GM23338 (cell line): ENCODE results near the gene P4HTM. TPM values are rescaled to one million over a fixed set of nuclear protein-coding genes. Genes with fewer than 3 reads are reported as not detected.

Source experiments
- ATAC-seq: fragments of 200-7000 bp; cut with Tn5 transposase; 3 replicates; pipeline ENCODE4 v1.9.1; 2020
- DNase-seq: peaks from one replicate; pipeline ENCODE4 v3.0.0-alpha.2; 2015; ENCODE audit warnings: low spot score
- H2AFZ ChIP-seq: fragments of 200-600 bp; sonication (generic); 2 replicates; pipeline ENCODE4 v1.8.0; 2016; ENCODE audit warnings: antibody characterized with exemption, mild to moderate bottlenecking, moderate library complexity
- H3F3A ChIP-seq: fragments of 200-600 bp; sonication (generic); replicated peaks from 2 replicates; pipeline ENCODE4 v1.8.0; 2017; ENCODE audit warnings: antibody characterized with exemption, mixed run types, low read depth
- H3K27ac ChIP-seq: fragments of 200-600 bp; sonication (generic); 2 replicates; pipeline ENCODE4 v1.6.1; 2016; ENCODE audit warnings: low read depth
- H3K27me3 ChIP-seq: fragments of 200-600 bp; sonication (generic); 2 replicates; pipeline ENCODE4 v1.8.0; 2016; ENCODE audit warnings: mild to moderate bottlenecking, mixed run types, moderate library complexity; ENCODE audit not compliant: insufficient read depth
- H3K36me3 ChIP-seq: fragments of 200-600 bp; sonication (generic); 2 replicates; pipeline ENCODE4 v1.8.0; 2016; ENCODE audit warnings: mild to moderate bottlenecking; ENCODE audit not compliant: insufficient read depth
- H3K4me1 ChIP-seq: fragments of 200-600 bp; sonication (generic); 2 replicates; pipeline ENCODE4 v1.8.0; 2016; ENCODE audit warnings: mild to moderate bottlenecking, moderate library complexity; ENCODE audit not compliant: insufficient read depth
- H3K4me2 ChIP-seq: fragments of 200-600 bp; sonication (generic); 2 replicates; pipeline ENCODE4 v1.7.1; 2017; ENCODE audit warnings: mixed run types
- H3K4me3 ChIP-seq: fragments of 200-600 bp; sonication (generic); 2 replicates; pipeline ENCODE4 v1.6.1; 2016; ENCODE audit warnings: mixed run types
- H3K79me2 ChIP-seq: fragments of 200-600 bp; sonication (generic); replicated peaks from 2 replicates; pipeline ENCODE4 v1.8.0; 2017; ENCODE audit warnings: mild to moderate bottlenecking; ENCODE audit not compliant: insufficient read depth
- H3K9me2 ChIP-seq: fragments of 200-600 bp; sonication (generic); 2 replicates; pipeline ENCODE4 v1.8.0; 2017; ENCODE audit not compliant: insufficient read depth
- H4K20me1 ChIP-seq: fragments of 200-600 bp; sonication (generic); replicated peaks from 2 replicates; pipeline ENCODE4 v1.8.0; 2017; ENCODE audit warnings: mild to moderate bottlenecking; ENCODE audit not compliant: insufficient read depth
- H3K27ac Mint-ChIP-seq: 2 replicates; pipeline ENCODE4 v1.8.0; 2020; ENCODE audit warnings: inconsistent platforms, mild to moderate bottlenecking, moderate library complexity, mixed read lengths
- H3K27me3 Mint-ChIP-seq: 3 replicates; pipeline ENCODE4 v1.8.0; 2022; ENCODE audit warnings: low read depth, mild to moderate bottlenecking, moderate library complexity, mixed read lengths, inconsistent platforms; ENCODE audit not compliant: insufficient read depth, poor library complexity
- H3K36me3 Mint-ChIP-seq: 3 replicates; pipeline ENCODE4 v1.8.0; 2021; ENCODE audit warnings: low read depth, mild to moderate bottlenecking, inconsistent platforms, moderate library complexity, mixed read lengths
- H3K4me1 Mint-ChIP-seq: 3 replicates; pipeline ENCODE4 v1.8.0; 2020; ENCODE audit warnings: mild to moderate bottlenecking, inconsistent platforms, mixed read lengths
- H3K4me3 Mint-ChIP-seq: 3 replicates; pipeline ENCODE4 v1.8.0; 2021; ENCODE audit warnings: moderate library complexity, mild to moderate bottlenecking, inconsistent platforms, mixed read lengths
- H3K9me3 Mint-ChIP-seq: 3 replicates; pipeline ENCODE4 v1.8.0; 2020; ENCODE audit warnings: moderate library complexity, mild to moderate bottlenecking, inconsistent platforms, mixed read lengths
- EZH2 ChIP-seq: fragments of 200-600 bp; sonication (generic); IDR thresholded peaks from one replicate; pipeline ENCODE4 v1.8.0; 2017; ENCODE audit warnings: antibody characterized with exemption, mild to moderate bottlenecking, low read depth; ENCODE audit not compliant: unreplicated experiment
- JUNB ChIP-seq: IDR thresholded peaks from one replicate; pipeline ENCODE4 v1.6.1; 2016; ENCODE audit warnings: antibody characterized with exemption; ENCODE audit not compliant: unreplicated experiment
- POLR2AphosphoS5 ChIP-seq: IDR thresholded peaks from 2 replicates; pipeline ENCODE4 v1.6.1; 2016; ENCODE audit warnings: antibody characterized with exemption, low read depth
- STAT1 ChIP-seq: IDR thresholded peaks from one replicate; pipeline ENCODE4 v1.6.1; 2016; ENCODE audit warnings: antibody characterized with exemption; ENCODE audit not compliant: unreplicated experiment
- ZNF331 ChIP-seq: fragments of 250-450 bp; sonication (Bioruptor Pico); IDR thresholded peaks from 2 replicates; pipeline ENCODE4 v1.5.0; 2020; ENCODE audit warnings: low read depth, mild to moderate bottlenecking, moderate library complexity
- polyA plus RNA-seq: library from polyadenylated mRNA; unstranded; fragments of >200 nt; fragmentation: Nextera tagmentation; extraction: Ambion mirVana; gene quantifications from 2 replicates; pipeline ENCODE4 v1.2.1, GENCODE V29; 2016
- total RNA-seq: library from RNA; depleted of rRNA; stranded (reverse); fragments of >200 nt; shearing (Covaris generic); gene quantifications from 2 replicates; pipeline ENCODE4 v1.2.3, GENCODE V29; 2014
- TF ChIP-seq, protein P1 (sequence below), 2 experiments: fragments of 200-600 bp in 1 of 2; sonication (generic) in 1 of 2; conservative IDR thresholded peaks; 2 replicates each; pipeline versions ENCODE4 v1.5.1 to v1.6.1; 2016 to 2017; ENCODE audit warnings: antibody characterized with exemption in 2 of 2, low read depth in 2 of 2, mild to moderate bottlenecking in 2 of 2, moderate library complexity in 1 of 2
- TF ChIP-seq, protein P2 (sequence below): IDR thresholded peaks from one replicate; pipeline ENCODE4 v1.6.1; 2018; ENCODE audit warnings: antibody characterized with exemption; ENCODE audit not compliant: unreplicated experiment
- TF ChIP-seq, protein P3 (sequence below): fragments of 250-450 bp; sonication (Bioruptor Pico); IDR thresholded peaks from 2 replicates; pipeline ENCODE4 v1.5.0; 2020; ENCODE audit warnings: mild to moderate bottlenecking, moderate library complexity

P4HTM gene
- total and polyA plus RNA-seq, 2 experiments from 2014 or later = 15.9 to 28.7 TPM

DNA sequence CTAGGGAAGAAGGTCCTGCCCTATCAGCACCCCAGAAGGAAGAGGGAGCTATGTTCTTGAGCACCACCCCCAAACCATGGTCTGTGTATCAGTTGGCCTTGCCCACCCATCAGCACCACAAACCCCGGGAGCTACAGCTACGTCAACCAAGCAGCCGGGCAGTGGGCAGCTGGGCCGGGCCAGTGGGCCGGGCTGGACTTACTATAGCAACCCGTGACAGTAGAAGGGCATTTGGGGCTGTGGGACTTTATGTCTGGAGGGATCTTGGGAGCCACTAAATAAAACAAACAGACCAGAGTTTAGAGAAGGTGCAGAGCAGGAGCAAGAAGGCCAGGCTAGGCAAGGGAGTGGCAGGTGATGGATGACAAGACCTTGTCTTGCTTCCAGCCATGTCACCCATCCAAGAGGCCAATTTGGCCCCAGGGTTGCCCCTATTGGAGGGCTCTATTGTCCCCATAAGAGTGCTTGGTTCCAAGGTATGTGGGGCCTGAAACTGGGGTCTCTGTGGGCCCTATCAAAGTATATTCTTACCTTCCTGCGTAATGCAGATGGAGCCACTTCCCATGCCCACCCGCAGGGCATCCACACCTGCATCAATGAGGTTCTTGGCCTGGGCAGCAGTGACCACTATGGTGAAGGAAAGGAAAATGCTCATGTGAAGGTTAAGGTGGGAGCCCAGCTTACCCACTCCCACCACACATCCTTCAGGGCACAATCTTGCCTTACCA is 35.9 kb downstream of the P4HTM start:
- H3K36me3 ChIP-seq = peaks cover 39% of the 10 kb centered on the region
- H3K4me3 ChIP-seq = no peak overlapping the region
- no peak overlapping the region for H3K27ac ChIP-seq
- no peak overlapping the region for H2AFZ ChIP-seq
- DNase-seq (no peak), ATAC-seq (no peak)
- peaks cover 79% of the 10 kb centered on the region for H3K36me3 Mint-ChIP-seq
- peaks cover 32% of the 10 kb centered on the region for H3K79me2 ChIP-seq
- H3K9me2 ChIP-seq = no peaks in the 10 kb centered on the region
- H3F3A ChIP-seq = peaks cover 48% of the 10 kb centered on the region
- H3K27ac Mint-ChIP-seq = no peak overlapping the region
- peaks cover 28% of the 10 kb centered on the region for H3K4me1 Mint-ChIP-seq
- no peak overlapping the region for H3K4me2 ChIP-seq
- peaks cover 16% of the 10 kb centered on the region; the same call in 1 of the 2 replicates for H3K4me1 ChIP-seq
- no peak overlapping the region; the same call in 2 of the 3 replicates for H3K4me3 Mint-ChIP-seq
- peaks cover 39% of the 10 kb centered on the region for H3K27me3 Mint-ChIP-seq
- peaks cover 25% of the 10 kb centered on the region for H4K20me1 ChIP-seq
- no peaks in the 10 kb centered on the region for H3K27me3 ChIP-seq
- no peaks in the 10 kb centered on the region; the same call in 1 of the 3 replicates for H3K9me3 Mint-ChIP-seq
- no peak for TF ChIP-seq ZNF331 (CRISPR knock-in tag)
- TF ChIP-seq, protein P1, sequence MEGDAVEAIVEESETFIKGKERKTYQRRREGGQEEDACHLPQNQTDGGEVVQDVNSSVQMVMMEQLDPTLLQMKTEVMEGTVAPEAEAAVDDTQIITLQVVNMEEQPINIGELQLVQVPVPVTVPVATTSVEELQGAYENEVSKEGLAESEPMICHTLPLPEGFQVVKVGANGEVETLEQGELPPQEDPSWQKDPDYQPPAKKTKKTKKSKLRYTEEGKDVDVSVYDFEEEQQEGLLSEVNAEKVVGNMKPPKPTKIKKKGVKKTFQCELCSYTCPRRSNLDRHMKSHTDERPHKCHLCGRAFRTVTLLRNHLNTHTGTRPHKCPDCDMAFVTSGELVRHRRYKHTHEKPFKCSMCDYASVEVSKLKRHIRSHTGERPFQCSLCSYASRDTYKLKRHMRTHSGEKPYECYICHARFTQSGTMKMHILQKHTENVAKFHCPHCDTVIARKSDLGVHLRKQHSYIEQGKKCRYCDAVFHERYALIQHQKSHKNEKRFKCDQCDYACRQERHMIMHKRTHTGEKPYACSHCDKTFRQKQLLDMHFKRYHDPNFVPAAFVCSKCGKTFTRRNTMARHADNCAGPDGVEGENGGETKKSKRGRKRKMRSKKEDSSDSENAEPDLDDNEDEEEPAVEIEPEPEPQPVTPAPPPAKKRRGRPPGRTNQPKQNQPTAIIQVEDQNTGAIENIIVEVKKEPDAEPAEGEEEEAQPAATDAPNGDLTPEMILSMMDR (conservative IDR thresholded peaks at IDR 0.05; ENCODE audit: low read depth in 2 of 2) = no peak
- TF ChIP-seq EZH2 = no peak
- TF ChIP-seq JUNB = no peak
- TF ChIP-seq, protein P2, sequence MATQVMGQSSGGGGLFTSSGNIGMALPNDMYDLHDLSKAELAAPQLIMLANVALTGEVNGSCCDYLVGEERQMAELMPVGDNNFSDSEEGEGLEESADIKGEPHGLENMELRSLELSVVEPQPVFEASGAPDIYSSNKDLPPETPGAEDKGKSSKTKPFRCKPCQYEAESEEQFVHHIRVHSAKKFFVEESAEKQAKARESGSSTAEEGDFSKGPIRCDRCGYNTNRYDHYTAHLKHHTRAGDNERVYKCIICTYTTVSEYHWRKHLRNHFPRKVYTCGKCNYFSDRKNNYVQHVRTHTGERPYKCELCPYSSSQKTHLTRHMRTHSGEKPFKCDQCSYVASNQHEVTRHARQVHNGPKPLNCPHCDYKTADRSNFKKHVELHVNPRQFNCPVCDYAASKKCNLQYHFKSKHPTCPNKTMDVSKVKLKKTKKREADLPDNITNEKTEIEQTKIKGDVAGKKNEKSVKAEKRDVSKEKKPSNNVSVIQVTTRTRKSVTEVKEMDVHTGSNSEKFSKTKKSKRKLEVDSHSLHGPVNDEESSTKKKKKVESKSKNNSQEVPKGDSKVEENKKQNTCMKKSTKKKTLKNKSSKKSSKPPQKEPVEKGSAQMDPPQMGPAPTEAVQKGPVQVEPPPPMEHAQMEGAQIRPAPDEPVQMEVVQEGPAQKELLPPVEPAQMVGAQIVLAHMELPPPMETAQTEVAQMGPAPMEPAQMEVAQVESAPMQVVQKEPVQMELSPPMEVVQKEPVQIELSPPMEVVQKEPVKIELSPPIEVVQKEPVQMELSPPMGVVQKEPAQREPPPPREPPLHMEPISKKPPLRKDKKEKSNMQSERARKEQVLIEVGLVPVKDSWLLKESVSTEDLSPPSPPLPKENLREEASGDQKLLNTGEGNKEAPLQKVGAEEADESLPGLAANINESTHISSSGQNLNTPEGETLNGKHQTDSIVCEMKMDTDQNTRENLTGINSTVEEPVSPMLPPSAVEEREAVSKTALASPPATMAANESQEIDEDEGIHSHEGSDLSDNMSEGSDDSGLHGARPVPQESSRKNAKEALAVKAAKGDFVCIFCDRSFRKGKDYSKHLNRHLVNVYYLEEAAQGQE = no peak
- TF ChIP-seq, protein P3, sequence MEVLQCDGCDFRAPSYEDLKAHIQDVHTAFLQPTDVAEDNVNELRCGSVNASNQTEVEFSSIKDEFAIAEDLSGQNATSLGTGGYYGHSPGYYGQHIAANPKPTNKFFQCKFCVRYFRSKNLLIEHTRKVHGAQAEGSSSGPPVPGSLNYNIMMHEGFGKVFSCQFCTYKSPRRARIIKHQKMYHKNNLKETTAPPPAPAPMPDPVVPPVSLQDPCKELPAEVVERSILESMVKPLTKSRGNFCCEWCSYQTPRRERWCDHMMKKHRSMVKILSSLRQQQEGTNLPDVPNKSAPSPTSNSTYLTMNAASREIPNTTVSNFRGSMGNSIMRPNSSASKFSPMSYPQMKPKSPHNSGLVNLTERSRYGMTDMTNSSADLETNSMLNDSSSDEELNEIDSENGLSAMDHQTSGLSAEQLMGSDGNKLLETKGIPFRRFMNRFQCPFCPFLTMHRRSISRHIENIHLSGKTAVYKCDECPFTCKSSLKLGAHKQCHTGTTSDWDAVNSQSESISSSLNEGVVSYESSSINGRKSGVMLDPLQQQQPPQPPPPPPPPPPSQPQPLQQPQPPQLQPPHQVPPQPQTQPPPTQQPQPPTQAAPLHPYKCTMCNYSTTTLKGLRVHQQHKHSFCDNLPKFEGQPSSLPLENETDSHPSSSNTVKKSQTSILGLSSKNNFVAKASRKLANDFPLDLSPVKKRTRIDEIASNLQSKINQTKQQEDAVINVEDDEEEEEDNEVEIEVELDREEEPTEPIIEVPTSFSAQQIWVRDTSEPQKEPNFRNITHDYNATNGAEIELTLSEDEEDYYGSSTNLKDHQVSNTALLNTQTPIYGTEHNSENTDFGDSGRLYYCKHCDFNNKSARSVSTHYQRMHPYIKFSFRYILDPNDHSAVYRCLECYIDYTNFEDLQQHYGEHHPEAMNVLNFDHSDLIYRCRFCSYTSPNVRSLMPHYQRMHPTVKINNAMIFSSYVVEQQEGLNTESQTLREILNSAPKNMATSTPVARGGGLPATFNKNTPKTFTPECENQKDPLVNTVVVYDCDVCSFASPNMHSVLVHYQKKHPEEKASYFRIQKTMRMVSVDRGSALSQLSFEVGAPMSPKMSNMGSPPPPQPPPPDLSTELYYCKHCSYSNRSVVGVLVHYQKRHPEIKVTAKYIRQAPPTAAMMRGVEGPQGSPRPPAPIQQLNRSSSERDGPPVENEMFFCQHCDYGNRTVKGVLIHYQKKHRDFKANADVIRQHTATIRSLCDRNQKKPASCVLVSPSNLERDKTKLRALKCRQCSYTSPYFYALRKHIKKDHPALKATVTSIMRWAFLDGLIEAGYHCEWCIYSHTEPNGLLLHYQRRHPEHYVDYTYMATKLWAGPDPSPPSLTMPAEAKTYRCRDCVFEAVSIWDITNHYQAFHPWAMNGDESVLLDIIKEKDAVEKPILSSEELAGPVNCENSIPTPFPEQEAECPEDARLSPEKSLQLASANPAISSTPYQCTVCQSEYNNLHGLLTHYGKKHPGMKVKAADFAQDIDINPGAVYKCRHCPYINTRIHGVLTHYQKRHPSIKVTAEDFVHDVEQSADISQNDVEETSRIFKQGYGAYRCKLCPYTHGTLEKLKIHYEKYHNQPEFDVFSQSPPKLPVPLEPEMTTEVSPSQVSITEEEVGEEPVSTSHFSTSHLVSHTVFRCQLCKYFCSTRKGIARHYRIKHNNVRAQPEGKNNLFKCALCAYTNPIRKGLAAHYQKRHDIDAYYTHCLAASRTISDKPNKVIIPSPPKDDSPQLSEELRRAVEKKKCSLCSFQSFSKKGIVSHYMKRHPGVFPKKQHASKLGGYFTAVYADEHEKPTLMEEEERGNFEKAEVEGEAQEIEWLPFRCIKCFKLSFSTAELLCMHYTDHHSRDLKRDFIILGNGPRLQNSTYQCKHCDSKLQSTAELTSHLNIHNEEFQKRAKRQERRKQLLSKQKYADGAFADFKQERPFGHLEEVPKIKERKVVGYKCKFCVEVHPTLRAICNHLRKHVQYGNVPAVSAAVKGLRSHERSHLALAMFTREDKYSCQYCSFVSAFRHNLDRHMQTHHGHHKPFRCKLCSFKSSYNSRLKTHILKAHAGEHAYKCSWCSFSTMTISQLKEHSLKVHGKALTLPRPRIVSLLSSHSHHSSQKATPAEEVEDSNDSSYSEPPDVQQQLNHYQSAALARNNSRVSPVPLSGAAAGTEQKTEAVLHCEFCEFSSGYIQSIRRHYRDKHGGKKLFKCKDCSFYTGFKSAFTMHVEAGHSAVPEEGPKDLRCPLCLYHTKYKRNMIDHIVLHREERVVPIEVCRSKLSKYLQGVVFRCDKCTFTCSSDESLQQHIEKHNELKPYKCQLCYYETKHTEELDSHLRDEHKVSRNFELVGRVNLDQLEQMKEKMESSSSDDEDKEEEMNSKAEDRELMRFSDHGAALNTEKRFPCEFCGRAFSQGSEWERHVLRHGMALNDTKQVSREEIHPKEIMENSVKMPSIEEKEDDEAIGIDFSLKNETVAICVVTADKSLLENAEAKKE (CRISPR knock-in tag) = no peak
- peak; percentile 35; the same call in 1 of the 2 replicates for TF ChIP-seq POLR2AphosphoS5
- TF ChIP-seq STAT1 = no peak
